Thoracic aorta (tissue), 2 donors: ENCODE data around the gene SRSF12. TPM values are rescaled to one million over a fixed set of nuclear protein-coding genes. Genes with fewer than 3 reads are reported as not detected.
A peak's percentile ranks its signal among the peaks of the same experiment; 100 is the strongest.

Experiments
- ATAC-seq: fragments of 150-250 bp; one replicate; pipeline ENCODE4 v1.8.0; 2017; ENCODE audit warnings: low read depth; ENCODE audit not compliant: insufficient number of reproducible peaks, low FRiP score
- DNase-seq: peaks from one replicate; pipeline ENCODE4 v3.0.0-alpha.2; 2020; ENCODE audit warnings: low spot score
- H3K27ac ChIP-seq, 2 donors: fragments of 200-600 bp; sonication (generic); 1 replicate in 1 of 2; 2 replicates in 1 of 2; pipeline ENCODE4 v1.5.1; 2016; ENCODE audit warnings: mild to moderate bottlenecking in 2 of 2, moderate library complexity in 2 of 2
- H3K27me3 ChIP-seq: fragments of 200-600 bp; sonication (generic); replicated peaks from 2 replicates; pipeline ENCODE4 v1.6.0; 2016; ENCODE audit warnings: mild to moderate bottlenecking; ENCODE audit not compliant: insufficient read depth
- H3K36me3 ChIP-seq: fragments of 200-600 bp; sonication (generic); one replicate; pipeline ENCODE4 v1.5.1; 2016
- H3K4me1 ChIP-seq, 2 donors: fragments of 200-600 bp; sonication (generic); 1 replicate in 1 of 2; 2 replicates in 1 of 2; pipeline versions ENCODE4 v1.5.1 to v1.6.0; 2016; ENCODE audit warnings: low read depth in 2 of 2, mild to moderate bottlenecking in 1 of 2; ENCODE audit not compliant: control insufficient read depth in 1 of 2
- H3K4me3 ChIP-seq: fragments of 200-600 bp; sonication (generic); 2 replicates; pipeline ENCODE4 v1.5.1; 2016; ENCODE audit warnings: mild to moderate bottlenecking
- H3K9me3 ChIP-seq: fragments of 200-600 bp; sonication (generic); 2 replicates; pipeline ENCODE4 v1.5.1; 2016
- CTCF ChIP-seq: fragments of 200-600 bp; sonication (generic); IDR thresholded peaks from one replicate; pipeline ENCODE4 v1.5.1; 2019; ENCODE audit warnings: antibody characterized with exemption
- total RNA-seq, 2 donors: library from RNA; depleted of rRNA; stranded (reverse); fragments of >200 nt; gene quantifications; one replicate each; pipeline versions ENCODE4 v1.1.0 to v1.2.3, GENCODE V29; 2016

Gene SRSF12
- total RNA-seq = 1 to 10 TPM in 1 of 2 donors, under 1 TPM in 1; 0.41 to 1.3 TPM

DNA sequence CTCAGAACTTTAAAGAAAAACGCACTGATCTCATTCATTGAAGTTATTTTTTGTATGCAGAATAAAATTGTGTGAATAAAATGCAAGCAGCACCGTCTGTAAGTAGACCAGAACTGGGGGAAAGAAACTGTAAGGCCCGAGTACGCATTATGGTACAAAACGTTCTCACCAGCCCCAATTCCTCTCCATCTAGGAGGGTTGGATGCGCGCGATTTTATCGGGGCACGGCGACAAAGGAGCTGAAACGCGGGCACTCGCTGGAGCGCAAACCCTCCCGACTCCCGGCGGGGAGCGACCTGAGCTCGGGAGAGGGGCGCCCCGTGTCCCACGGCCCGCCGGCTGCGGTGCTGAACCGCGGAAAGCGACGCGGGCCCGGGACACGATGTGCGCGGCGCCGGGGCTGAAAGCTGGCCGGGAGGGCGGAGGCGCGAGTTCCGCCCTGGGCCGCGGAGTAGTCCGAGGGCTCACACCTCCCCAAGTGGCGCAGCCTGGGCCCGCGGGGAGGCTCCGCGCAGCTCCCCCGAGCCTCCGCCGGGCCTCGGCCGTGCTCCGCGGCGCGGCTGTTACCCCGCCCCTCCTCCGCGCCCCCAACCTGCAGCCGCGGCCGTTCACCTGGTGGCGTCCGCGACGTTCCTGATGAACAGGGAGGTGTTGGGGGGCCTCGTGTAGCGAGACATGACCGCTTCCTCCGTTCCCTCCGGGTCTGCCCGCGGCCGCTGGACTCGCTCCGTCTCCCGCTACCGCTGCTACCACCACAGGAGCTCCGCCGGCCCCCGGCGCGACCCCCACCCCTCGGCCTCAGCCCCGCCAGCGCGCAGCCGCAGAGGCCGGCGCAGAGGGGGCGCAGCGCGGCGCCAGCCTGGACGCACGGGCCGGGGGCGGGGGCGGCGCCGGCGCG is at the start of gene SRSF12:
Gene SRSF12 (minus strand): TSS at position 861 of the 898 bp plus-strand sequence. CDS start 184 bp downstream, at position 677.
- DNase-seq = no peak
- Histone ChIP-seq H3K27ac (peak within 1 kb of the TSS; percentile 15 to 20), H3K4me3 (peak within 1 kb of the TSS; percentile 89), H3K9me3 (no peaks in the 10 kb centered on the region), H3K36me3 (no peaks in the 10 kb centered on the region), H3K27me3 (no peaks in the 10 kb centered on the region), H3K4me1 (peaks cover 0 to 17% of the 10 kb centered on the region in 2 donors)
- no peak for ATAC-seq
- no peak for TF ChIP-seq CTCF

GRCh38 chr6:89162047-89162371 is 44.1 kb upstream of the SRSF12 start:
- Histone ChIP-seq H3K27me3 (no peaks in the 10 kb centered on the region), H3K9me3 (no peaks in the 10 kb centered on the region), H3K4me1 (peaks cover 11 to 45% of the 10 kb centered on the region in 2 donors), H3K4me3 (peak overlapping the region; percentile 62), H3K36me3 (peaks cover 3% of the 10 kb centered on the region), H3K27ac (peak overlapping the region; percentile 87 to 95)
- ATAC-seq (peak; percentile 76), DNase-seq (no peak)
- TF ChIP-seq CTCF = no peak

DNA sequence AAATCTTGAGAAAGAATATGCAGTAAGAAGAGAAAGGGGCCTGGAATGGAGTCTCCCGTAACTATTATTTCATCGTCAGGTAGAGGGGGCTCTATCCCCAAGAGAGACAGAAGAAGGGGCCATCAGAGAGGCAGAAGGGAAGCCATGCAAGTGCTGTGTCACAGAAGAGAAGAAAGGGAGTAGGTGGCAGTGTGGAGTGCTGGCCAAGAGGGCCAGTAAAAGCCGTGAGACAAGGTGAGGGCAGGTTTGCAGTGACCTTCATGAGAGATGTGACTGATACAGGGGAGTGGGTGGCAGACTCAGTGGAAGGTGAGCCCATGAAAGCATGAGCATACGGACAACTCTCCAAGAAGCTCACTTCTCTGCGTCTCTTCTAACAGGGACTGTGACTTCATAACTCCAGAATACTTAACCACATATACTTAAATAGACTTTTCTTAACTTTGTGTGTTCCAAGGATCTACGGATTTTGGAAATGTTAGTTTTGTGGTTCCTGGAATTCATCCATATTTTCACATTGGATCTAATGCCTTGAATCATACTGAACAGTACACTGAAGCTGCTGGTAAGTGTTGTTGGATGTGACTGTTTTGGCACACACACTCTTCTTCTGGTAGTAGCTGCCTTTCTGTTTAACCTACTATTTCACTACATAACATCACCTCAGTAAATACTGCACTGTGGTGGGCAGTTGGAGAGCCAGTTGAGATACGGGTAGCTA is 43.6 kb upstream of the SRSF12 start:
- Histone ChIP-seq H3K36me3 (peaks cover 3% of the 10 kb centered on the region), H3K4me3 (peak overlapping the region; percentile 62), H3K27me3 (no peaks in the 10 kb centered on the region), H3K9me3 (no peaks in the 10 kb centered on the region), H3K27ac (peak overlapping the region; percentile 87 to 95), H3K4me1 (peaks cover 11 to 45% of the 10 kb centered on the region in 2 donors)
- no peak for TF ChIP-seq CTCF
- DNase-seq = no peak
- peak; percentile 65 for ATAC-seq

DNA sequence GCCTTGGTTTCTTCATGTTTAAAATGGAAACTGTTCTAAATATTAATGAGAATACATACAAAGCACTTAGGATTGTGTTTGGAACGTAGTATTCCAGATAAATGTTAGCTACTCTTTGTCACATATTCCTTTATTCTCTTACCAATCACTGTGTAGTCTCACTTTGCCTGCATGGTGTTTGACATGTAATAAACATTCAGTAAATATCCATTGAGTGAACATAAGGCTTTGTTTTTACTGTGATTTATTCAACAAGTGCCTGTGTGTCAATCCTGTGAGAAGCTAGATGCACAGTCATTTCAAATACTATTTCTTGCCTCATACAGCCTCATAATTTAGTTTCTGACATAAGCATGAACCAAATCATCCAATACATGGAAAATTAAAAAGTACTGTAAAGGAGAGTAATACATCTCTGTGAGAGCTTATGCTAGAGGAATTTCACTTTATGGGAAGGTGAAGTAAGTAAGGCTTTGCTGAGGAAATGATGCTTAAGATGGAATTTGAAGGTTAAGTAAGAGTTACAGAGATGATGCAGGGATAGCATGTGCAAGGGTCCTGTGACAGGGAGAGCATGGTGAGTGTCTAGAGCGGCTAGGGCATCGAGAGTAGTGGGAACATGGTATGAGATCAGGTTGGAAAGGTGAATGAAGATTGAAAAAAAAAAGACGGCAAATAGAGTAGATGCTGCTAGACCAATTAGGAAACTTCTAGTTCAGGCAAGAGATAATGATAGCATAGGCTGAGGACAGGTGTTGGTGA is 42.6 kb upstream of the SRSF12 start:
- H3K4me1 ChIP-seq = peaks cover 11 to 45% of the 10 kb centered on the region in 2 donors
- no peak for DNase-seq
- no peaks in the 10 kb centered on the region for H3K27me3 ChIP-seq
- TF ChIP-seq CTCF = no peak
- peaks cover 10% of the 10 kb centered on the region for H3K36me3 ChIP-seq
- ATAC-seq = no peak
- no peaks in the 10 kb centered on the region for H3K9me3 ChIP-seq
- peak overlapping the region; percentile 87 to 95 for H3K27ac ChIP-seq
- H3K4me3 ChIP-seq = no peak overlapping the region
